ENCODE results near the gene MS4A6A.

MS4A6A gene

DNA sequence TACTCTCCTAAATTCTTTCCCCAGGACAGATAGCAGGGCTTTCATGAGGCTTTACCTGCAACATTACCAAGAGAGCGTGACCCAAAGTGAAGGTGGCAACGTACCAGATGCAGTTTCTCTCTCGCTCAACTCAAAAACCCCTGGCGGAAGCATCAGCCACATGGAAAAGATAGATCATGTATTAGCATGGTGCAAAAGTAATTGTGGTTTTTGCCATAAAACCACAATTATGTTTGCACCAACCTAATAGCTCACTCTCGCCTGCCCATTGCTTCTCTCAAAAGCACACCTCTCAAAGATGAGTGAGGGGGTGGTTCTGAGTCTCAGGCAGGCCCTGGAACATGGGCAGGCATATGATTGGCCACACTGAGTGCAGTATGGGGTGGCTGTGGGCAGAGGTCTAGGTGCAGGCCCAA is 7.0 kb downstream of the MS4A6A start:
- TF ChIP-seq EP300 (IDR thresholded peaks at IDR 0.05; ENCODE audit: borderline replicate concordance) (no peak), FOXM1 (IDR thresholded peaks at IDR 0.05; ENCODE audit: borderline replicate concordance, low read depth) (no peak), NFIC (IDR thresholded peaks at IDR 0.05) (no peak), TEAD4 (IDR thresholded peaks at IDR 0.05) (no peak), YY1 (IDR thresholded peaks at IDR 0.05; ENCODE audit: low read depth) (no peak), TCF12 (IDR thresholded peaks at IDR 0.05; ENCODE audit: low read depth) (no peak), EGR1 (IDR thresholded peaks at IDR 0.05) (no peak), TAF1 (IDR thresholded peaks at IDR 0.05; ENCODE audit: low read depth) (no peak), ZBTB7A (IDR thresholded peaks at IDR 0.05; ENCODE audit: low read depth) (no peak), RAD21 (IDR thresholded peaks at IDR 0.05; ENCODE audit: low read depth) (no peak), CEBPB (IDR thresholded peaks at IDR 0.05) (no peak)
- TF ChIP-seq, protein P1, sequence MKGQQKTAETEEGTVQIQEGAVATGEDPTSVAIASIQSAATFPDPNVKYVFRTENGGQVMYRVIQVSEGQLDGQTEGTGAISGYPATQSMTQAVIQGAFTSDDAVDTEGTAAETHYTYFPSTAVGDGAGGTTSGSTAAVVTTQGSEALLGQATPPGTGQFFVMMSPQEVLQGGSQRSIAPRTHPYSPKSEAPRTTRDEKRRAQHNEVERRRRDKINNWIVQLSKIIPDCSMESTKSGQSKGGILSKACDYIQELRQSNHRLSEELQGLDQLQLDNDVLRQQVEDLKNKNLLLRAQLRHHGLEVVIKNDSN (IDR thresholded peaks at IDR 0.05): no peak
- TF ChIP-seq, protein P2, sequence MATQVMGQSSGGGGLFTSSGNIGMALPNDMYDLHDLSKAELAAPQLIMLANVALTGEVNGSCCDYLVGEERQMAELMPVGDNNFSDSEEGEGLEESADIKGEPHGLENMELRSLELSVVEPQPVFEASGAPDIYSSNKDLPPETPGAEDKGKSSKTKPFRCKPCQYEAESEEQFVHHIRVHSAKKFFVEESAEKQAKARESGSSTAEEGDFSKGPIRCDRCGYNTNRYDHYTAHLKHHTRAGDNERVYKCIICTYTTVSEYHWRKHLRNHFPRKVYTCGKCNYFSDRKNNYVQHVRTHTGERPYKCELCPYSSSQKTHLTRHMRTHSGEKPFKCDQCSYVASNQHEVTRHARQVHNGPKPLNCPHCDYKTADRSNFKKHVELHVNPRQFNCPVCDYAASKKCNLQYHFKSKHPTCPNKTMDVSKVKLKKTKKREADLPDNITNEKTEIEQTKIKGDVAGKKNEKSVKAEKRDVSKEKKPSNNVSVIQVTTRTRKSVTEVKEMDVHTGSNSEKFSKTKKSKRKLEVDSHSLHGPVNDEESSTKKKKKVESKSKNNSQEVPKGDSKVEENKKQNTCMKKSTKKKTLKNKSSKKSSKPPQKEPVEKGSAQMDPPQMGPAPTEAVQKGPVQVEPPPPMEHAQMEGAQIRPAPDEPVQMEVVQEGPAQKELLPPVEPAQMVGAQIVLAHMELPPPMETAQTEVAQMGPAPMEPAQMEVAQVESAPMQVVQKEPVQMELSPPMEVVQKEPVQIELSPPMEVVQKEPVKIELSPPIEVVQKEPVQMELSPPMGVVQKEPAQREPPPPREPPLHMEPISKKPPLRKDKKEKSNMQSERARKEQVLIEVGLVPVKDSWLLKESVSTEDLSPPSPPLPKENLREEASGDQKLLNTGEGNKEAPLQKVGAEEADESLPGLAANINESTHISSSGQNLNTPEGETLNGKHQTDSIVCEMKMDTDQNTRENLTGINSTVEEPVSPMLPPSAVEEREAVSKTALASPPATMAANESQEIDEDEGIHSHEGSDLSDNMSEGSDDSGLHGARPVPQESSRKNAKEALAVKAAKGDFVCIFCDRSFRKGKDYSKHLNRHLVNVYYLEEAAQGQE (IDR thresholded peaks at IDR 0.05; ENCODE audit: low read depth): no peak
- TF ChIP-seq, protein P3, sequence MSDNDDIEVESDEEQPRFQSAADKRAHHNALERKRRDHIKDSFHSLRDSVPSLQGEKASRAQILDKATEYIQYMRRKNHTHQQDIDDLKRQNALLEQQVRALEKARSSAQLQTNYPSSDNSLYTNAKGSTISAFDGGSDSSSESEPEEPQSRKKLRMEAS (IDR thresholded peaks at IDR 0.05): no peak

DNA sequence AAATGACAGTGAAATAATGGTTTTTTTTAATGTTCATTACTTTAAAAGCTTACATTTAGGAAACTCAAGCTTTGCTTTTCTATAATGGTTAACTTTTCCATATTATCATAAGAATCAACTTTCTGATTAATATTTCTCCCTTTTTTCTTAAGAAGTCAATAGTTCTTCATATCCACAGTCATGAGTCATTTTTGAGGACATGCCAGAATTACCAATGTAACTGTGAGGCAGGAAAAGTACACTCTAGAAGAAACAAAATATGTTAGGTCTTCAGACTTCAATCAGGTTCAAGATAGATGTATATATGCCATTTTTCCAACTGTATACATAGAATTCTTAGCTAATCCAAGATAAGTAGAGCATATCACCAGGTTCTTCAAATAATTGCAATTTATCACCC is 10.9 kb downstream of the MS4A6A start:
- TF ChIP-seq ZBTB7A (IDR thresholded peaks at IDR 0.05; ENCODE audit: low read depth): no peak

DNA sequence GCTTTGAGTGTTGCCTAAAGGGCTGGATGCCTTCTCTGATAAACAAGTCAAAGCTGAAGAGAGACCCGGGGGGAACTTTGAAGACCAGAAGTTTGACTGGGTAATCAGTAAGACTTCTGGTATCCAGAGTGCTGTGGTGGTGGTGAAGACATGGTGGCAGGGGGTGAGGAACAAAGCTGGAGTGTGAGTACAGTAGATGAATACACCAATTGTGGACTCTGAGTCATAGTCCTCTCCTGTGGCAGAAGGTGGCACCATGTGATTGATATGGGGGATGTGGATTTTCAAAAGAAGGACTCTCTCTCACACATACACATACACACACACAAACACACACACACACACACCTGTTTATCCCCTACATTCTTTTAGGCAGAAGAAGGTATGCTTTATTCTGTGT is 12.3 kb downstream of the MS4A6A start:
- TF ChIP-seq CEBPB (IDR thresholded peaks at IDR 0.05) (no peak), CREB1 (IDR thresholded peaks at IDR 0.05; ENCODE audit: low read depth) (no peak), EP300 (IDR thresholded peaks at IDR 0.05; ENCODE audit: borderline replicate concordance) (no peak), EGR1 (IDR thresholded peaks at IDR 0.05) (no peak), TAF1 (IDR thresholded peaks at IDR 0.05; ENCODE audit: low read depth) (no peak), TCF12 (IDR thresholded peaks at IDR 0.05; ENCODE audit: low read depth) (no peak), ZBTB7A (IDR thresholded peaks at IDR 0.05; ENCODE audit: low read depth) (no peak), NFIC (IDR thresholded peaks at IDR 0.05) (no peak), YY1 (IDR thresholded peaks at IDR 0.05; ENCODE audit: low read depth) (no peak), FOXM1 (IDR thresholded peaks at IDR 0.05; ENCODE audit: borderline replicate concordance, low read depth) (no peak), RAD21 (IDR thresholded peaks at IDR 0.05; ENCODE audit: low read depth) (no peak), TEAD4 (IDR thresholded peaks at IDR 0.05) (no peak)
- TF ChIP-seq, protein P3 (IDR thresholded peaks at IDR 0.05): no peak
- TF ChIP-seq, protein P2 (IDR thresholded peaks at IDR 0.05; ENCODE audit: low read depth): no peak

DNA sequence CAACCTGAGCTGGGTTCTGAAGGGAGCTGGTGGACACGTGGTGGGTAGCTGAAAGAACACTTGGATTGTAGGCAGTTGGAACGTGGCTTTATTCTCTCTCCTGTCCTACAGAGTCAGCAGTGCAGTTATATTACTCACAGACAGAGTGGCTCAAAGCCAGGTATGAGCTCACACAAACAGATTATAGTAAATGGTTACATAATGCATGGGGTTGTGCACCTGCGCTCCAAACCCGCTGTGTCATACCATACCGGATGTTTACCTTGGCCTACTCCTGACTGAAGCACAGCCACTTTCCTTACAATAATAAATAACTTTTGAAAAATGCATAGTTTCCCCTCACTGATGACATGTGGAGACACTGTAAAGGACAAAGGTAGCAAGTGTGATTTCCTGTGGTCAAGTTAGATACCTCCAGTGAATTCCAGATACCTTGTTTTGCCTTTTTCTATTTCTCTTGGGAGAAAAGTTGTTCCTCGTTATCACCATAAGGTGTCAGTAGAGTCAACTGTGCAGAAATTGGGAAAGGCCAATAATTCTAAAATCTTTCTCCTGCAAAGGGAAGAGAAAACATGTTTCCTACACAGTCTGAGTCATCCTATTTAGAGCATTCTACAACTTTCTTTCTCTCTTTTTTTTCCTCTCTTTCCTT is 13.5 kb downstream of the MS4A6A start:
- TF ChIP-seq TAF1 (IDR thresholded peaks at IDR 0.05; ENCODE audit: low read depth) (no peak), RAD21 (IDR thresholded peaks at IDR 0.05; ENCODE audit: low read depth) (peak; percentile 31; the same call in 1 of the 2 replicates)

DNA sequence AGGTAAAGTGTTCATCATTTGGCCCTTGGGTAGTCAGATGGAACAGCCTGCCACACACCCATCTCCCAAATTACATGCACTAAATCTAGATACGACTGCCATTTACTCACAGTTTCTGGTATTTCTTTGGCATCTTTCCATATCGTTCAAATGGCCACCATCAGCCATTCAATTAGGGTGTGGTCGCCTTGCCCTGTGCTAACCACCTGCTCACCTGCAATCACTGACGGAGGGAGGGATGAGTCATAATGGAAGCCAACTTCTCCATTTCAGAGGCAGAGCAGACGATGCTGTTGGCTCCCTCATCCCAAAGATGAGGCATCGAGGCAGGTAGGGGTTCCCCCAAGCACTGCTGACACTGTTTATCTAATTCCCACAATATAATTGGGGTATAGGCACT is 14.6 kb downstream of the MS4A6A start:
- TF ChIP-seq ZBTB7A (IDR thresholded peaks at IDR 0.05; ENCODE audit: low read depth) (no peak), TCF12 (IDR thresholded peaks at IDR 0.05; ENCODE audit: low read depth) (no peak), EGR1 (IDR thresholded peaks at IDR 0.05) (no peak), FOXM1 (IDR thresholded peaks at IDR 0.05; ENCODE audit: borderline replicate concordance, low read depth) (no peak)

DNA sequence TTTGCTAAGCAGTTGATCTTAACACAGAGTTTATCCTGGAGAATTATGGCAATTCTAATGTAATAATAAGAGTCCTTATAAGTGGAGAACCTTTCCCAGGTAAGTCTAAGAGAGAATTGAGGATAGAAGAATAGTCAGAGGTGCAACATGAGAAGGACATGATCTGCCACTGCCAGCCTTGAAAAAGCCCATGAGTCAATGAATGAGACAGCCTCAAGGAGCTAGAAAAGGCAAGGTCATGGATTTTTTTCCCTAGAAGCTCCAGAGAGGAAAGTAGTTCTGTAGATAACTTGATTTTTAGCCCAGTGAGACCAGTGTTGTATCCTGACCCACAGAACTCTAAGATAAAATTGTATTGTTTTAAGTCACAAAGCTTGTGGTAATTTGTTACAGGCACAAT is 16.9 kb downstream of the MS4A6A start:
- TF ChIP-seq RAD21 (IDR thresholded peaks at IDR 0.05; ENCODE audit: low read depth) (no peak), EP300 (IDR thresholded peaks at IDR 0.05; ENCODE audit: borderline replicate concordance) (no peak), YY1 (IDR thresholded peaks at IDR 0.05; ENCODE audit: low read depth) (no peak), TEAD4 (IDR thresholded peaks at IDR 0.05) (no peak), EGR1 (IDR thresholded peaks at IDR 0.05) (no peak), NFIC (IDR thresholded peaks at IDR 0.05) (no peak), ZBTB7A (IDR thresholded peaks at IDR 0.05; ENCODE audit: low read depth) (no peak), FOXM1 (IDR thresholded peaks at IDR 0.05; ENCODE audit: borderline replicate concordance, low read depth) (no peak), TAF1 (IDR thresholded peaks at IDR 0.05; ENCODE audit: low read depth) (no peak), TCF12 (IDR thresholded peaks at IDR 0.05; ENCODE audit: low read depth) (no peak), CEBPB (IDR thresholded peaks at IDR 0.05) (no peak)
- TF ChIP-seq, protein P3 (IDR thresholded peaks at IDR 0.05): no peak
- TF ChIP-seq, protein P2 (IDR thresholded peaks at IDR 0.05; ENCODE audit: low read depth): no peak

Measured in Ishikawa (cell line).